NCI-H1694 treated with DMSO at 0.1 percent for 48 hours (cell line): Measurements from ENCODE around the gene LRBA.
A peak's percentile ranks its signal among the peaks of the same experiment; 100 is the strongest.
"Not testable (repeated sequence)": the region's sequence is repeated elsewhere in the genome, so short reads cannot be mapped to it uniquely, and the experiment has no call there.

Source experiments
- DNase-seq: peaks from one replicate; lab custom pipeline; 2025; lab: John Stamatoyannopoulos, UW

The LRBA gene, protein sequence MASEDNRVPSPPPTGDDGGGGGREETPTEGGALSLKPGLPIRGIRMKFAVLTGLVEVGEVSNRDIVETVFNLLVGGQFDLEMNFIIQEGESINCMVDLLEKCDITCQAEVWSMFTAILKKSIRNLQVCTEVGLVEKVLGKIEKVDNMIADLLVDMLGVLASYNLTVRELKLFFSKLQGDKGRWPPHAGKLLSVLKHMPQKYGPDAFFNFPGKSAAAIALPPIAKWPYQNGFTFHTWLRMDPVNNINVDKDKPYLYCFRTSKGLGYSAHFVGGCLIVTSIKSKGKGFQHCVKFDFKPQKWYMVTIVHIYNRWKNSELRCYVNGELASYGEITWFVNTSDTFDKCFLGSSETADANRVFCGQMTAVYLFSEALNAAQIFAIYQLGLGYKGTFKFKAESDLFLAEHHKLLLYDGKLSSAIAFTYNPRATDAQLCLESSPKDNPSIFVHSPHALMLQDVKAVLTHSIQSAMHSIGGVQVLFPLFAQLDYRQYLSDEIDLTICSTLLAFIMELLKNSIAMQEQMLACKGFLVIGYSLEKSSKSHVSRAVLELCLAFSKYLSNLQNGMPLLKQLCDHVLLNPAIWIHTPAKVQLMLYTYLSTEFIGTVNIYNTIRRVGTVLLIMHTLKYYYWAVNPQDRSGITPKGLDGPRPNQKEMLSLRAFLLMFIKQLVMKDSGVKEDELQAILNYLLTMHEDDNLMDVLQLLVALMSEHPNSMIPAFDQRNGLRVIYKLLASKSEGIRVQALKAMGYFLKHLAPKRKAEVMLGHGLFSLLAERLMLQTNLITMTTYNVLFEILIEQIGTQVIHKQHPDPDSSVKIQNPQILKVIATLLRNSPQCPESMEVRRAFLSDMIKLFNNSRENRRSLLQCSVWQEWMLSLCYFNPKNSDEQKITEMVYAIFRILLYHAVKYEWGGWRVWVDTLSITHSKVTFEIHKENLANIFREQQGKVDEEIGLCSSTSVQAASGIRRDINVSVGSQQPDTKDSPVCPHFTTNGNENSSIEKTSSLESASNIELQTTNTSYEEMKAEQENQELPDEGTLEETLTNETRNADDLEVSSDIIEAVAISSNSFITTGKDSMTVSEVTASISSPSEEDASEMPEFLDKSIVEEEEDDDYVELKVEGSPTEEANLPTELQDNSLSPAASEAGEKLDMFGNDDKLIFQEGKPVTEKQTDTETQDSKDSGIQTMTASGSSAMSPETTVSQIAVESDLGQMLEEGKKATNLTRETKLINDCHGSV (N-terminal part only)

DNA sequence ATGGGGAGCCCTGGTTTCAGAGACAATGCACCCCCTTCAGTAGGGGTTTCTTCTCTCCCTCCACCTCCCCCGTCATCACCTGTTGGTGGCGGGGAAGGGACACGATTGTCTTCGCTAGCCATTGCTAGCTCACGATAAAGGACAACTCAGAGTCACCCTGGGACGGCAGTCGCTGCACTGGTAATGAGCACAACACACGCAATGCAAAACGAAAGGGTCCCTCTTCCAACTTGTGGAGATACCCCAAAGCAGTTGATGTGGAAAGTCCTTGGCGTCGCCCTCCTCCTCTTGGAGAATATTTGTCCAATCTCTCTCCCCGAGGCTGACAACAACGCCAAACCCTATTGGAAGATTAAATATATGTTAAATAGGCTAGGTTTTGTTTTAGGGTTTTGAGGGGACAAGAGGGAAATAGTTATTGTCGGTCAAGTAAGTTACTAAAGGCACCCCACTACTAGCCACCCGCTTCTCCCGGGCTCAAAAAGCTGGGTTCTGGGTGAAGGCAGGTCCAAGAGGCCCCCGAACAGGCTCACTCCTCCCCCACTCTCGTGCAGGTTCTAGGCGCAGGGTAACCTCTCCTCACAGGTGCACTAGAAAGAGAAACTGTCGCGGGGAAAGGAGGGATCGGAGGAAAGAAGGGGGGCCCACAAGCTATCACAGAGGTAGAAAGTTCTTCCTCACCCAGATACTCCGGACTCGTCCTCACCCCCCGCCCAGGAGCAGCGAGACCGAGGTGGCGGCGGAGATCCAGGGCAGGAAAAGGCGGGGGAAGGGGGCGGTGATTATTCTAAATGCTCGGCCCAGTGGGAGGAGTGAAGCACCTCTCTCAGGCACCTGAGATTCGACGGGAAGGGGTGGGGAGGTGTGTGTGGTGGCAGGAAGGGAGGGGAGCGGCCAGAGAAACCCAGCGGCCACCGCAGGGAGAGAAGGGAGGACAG is at the start of gene LRBA:
TSS of gene LRBA (minus strand) at position 764 of the 938 bp plus-strand sequence. CDS start at position 122, 642 bp downstream.
- peak; percentile 47 for DNase-seq

DNA sequence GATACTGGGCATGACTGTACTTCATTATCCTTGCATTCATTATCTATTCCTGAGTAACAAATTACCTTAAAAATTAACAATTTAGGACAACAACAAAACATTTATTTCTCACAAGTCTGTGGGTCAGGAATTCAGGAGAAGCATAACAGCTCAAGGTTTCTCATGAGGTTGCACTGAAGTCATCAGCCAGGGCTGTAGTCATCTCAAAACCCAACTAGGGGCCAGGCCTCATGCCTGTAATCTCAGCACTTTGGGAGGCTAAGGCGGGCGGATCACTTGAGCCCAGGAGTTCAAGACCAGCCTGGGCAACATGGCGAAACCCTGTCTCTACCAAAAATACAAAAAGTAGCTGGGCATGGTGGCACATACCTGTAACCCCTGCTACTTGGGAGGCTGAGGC is 48.1 kb upstream of the LRBA start:
- not testable (repeated sequence) for DNase-seq

DNA sequence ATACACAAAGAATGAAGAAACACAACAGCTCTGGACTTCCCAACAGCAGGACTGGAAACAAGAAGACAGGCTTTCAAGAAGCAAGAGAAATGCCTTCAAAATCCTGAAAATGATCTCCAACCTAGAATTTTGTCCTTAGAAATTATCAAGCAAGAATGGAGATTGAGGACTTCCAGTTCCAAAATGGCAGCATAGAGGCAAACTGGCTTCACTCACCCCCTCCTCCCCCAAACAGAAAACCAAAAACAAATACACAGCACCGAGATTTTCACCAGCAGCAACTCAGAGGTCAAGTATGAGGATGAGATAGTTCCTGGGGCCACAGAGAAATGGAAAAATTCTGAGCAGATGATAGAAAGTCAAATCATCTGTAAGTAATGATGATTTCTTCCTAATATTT is 40.5 kb upstream of the LRBA start:
- no peak for DNase-seq

DNA sequence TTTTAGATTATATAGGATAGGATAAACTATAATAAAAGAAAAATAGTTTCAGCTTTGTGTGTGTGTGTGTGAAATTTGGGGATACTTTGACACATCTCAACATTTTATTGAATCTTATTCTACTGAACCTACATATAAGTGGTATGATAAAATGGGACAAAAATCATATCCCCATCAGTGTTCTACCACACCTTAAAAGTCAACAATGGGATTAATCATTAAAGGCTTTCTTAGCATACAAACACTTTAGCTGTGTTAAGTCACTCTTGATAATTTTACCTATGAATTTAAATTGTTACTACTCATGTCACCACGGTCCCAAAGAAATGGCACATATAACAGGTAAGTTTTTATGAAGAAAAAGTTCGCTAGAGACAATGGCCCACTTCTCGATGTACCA is 37.7 kb upstream of the LRBA start:
- no peak for DNase-seq

DNA sequence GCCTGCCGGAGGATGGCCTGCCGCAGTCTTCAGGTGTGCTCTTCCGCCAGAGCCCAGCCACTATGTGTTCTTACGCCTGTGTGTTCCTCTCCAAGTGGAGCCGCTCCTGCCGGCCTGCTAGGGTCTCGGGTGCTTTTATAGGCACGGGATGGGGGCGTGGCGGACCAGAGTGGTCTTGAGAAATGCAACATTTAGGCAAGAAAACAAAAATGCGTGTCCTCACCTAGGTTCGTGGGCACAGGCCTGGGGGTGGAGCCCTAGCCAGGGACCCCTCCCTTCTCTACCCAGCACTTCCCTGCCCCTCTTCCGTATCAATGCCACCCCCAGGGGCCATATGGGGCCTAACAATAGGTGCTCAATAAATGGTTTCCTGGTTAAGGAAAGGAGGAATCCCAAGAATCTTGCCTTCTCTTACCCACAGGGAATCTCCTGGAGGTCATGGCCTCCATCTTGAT is 34.4 kb upstream of the LRBA start:
- no peak for DNase-seq

DNA sequence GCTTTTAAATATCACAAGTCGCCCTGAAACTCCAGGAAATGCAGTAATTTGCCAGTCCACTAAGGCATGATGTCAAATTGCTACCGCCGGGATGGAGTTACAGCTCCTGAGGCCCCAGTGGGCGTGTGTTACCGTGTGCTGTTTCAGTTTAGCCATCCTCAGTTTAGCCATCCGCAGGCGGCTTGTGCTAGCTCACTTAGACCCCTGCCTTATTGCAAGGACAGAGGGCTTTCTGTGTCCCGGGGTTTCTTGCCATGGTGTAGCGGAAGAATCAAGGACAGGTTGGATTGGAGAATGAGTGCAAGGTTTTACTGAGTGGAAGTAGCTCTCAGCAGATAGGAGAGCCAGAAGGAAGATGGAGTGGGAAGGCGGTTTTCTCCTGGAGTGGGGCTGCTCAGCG is 33.8 kb upstream of the LRBA start:
- DNase-seq, result no peak

DNA sequence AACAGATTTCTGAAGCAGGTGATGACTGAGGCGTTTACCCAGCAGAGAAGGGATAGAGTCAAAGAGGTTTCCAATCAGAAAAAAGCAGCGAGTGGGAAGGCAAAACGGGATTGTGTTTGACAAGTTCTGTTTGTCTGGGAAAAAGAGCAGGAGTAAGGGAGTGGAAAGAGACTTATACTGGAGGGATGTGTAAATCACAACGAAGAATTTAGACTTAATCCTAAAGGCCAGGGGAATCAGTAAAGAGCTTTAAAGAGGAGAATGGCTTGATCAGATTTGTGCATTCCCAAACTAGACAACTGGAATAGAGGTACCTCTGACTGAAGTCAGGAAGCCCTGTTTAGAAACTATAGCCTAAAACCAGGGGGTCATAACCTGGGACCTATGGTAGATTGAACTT is 31.5 kb upstream of the LRBA start:
- no peak for DNase-seq

DNA sequence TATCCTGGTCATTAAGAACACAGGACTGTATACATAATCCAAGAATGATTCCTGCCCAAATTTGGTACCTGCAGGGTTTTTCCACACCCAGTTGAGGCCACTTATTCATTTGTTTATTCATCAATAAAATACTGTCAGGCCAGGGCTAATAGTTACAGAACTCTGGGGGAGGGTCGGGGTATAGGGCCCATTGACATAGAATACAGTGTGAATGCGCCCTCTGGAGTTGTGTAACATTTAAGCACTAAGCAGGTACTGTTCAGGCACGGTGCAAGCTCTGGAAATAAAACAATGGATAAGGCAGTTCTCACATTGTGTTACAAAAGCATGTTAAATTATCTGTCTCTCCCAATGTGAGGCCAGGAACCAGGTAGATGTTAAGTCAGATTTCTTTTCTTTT is 30.8 kb upstream of the LRBA start:
- DNase-seq, result peak; percentile 2

DNA sequence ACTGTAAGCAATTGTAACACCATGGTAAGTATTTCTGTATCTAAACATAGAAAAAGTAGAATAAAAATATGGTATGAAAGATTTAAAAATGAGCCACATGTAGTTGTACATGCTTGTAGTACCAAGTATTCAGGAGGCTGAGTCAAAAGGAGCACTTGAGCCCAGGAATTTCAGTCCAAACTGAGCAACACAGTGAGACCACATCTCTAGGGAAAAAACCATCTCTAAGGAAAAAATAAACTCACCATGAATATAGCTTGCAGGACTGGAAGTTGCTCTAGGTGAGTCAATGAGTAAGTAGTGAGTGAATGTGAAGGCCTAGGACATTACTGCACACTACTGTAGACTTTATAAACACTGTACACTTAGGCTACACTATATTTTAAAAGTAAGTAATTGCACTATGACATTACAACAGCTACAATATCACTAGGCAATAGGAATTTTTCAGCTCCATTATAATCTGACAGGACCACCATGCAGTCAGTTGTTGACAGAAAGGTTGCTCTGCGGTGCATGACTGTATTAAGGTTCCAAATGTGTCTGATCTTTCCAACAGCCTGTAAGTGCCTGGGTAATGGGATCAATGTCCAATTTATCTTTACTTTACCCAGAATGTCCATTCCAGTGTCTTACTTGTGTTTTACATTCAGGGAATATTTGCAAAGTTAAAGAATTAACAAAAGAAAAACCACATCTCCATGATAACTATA is 28.9 kb upstream of the LRBA start:
- DNase-seq, result no peak

DNA sequence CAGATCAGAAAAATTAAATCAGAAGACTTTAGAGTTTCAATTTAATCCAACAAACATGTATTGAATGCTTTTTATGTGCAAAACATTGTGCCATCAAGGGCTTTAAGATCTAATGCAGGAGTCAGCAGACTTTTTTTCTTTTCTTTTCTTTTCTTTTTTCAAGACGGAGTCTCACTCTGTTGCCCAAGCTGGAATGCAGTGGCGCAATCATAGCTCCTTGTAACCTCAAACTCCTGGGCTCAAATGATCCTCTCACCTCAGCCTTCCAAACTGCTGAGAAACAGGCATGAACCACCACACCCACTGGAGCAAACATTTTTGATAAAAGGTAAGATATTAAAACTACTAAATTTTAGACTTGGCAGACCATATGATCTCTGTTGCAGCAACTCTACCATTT is 24.6 kb upstream of the LRBA start:
- DNase-seq, result no peak

DNA sequence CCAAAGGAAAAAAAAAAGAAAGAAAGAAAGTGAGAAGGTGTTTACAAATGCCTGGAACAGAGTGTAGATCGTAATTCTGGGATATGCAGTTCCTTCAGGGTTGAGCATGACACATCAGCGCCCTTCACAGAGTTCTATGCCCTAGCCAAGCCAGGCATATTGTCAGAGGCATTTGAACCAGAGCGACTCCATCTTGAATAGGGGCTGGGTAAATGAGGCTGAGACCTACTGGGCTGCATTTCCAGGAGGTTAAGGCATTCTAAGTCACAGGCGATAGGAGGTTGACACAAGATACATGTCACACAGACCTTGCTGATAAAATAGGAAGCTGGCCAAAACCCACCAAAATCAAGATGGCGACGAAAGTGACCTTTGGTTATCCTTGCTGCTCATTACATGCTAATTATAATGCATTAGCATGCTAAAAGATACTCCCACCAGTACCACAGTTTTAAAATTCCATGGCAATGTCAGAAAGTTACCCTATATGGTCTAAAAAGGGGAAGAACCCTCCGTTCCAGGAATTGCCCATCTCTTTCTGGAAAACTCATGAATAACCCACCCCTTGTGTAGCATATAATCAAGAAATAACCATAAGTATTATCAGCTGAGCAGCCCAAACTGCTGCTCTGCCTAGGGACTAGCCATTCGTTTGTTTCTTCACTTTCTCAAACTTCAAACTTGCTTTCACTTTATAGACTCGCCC is 23.5 kb upstream of the LRBA start:
- no peak for DNase-seq

DNA sequence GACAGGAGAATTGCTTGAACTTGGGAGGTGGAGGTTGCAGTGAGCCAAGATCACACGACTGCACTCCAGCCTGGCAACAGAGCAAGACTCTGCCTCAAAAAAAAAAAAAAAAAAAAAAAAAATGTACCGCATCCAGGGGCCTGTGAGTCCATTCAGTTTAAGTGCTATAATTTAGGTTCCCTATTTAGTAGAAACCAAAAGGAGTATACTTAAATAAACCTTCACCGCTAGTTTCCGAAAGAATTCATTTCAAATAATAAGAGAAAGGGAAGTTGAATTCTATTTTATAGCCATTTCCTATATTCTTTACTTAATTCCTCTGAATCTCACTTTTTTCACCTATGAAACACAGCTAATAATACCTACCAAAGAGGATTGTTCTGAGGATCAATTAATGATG is 20.8 kb upstream of the LRBA start:
- DNase-seq, result no peak

DNA sequence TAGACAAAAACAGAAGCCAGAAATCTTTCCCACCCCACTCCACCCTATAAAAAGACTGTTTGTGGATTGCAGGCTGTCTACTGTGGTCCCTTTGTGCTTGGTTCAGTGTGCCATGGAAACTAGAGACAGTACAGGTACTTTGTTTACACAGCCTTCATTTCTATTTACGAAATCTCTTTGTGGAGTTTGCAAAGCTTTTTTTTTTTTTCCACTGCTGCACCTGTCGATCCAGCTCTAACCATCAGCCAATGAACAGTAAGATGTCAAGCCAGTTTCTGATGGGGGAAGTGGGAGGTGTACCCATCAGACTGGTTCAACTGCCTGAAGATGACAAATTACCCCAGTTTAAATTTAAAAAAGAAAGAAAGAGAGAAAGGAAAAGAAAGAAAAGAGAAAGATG is 20.2 kb upstream of the LRBA start:
- DNase-seq, result no peak

DNA sequence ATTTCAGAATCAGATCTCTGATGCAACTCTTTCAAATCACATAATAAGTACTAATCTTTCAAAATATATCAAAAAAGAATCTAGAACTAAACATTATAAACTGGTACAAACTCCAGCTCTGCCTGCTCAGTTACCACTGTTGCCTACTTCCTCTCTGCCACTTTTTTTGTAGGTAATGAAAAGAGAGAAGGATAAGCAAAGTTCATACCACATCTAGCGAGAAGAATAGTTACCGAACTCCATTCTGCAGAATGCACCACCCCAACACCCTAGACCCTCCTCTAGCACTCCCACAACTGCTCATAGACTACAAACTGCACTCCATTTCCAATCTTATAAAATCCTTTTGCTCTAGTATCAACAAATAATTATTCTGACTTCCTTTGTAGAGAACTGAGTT is 19.7 kb upstream of the LRBA start:
- no peak for DNase-seq

DNA sequence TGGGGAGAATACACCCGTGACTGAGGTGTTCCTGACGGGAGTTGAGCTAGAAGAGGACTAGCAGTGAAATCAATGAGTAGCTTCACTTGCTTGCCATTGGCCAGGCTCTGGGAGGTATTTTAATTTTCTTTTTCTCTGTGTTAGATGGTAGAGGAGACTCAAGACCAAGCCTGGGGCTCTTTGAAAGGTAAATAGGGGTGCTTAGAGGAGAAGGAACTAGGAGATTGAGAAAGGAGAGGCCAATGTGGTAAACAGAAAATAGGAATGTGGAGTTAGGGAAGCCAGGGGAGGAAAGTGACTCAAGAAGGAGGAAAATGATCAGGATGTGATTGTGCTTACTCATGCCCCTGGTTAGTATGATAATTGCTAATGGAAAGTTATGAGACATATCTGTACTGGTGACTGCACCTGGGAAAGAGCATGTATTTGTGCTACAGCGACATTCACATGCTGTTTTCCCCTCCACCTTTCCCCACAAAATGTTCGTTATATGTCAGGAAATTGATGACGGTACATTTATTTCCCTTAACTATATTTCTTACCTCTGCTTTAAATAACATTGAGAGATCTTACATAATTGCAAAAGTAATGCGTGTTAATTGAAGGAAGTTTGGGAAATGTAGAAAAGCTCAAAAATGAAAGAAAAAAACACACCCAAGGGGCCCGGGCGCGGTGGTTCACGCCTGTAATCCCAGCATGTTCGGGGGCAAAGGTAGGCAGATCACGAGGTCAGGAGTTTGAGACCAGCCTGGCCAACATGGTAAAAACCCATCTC is 16.9 kb upstream of the LRBA start:
- DNase-seq, result no peak

DNA sequence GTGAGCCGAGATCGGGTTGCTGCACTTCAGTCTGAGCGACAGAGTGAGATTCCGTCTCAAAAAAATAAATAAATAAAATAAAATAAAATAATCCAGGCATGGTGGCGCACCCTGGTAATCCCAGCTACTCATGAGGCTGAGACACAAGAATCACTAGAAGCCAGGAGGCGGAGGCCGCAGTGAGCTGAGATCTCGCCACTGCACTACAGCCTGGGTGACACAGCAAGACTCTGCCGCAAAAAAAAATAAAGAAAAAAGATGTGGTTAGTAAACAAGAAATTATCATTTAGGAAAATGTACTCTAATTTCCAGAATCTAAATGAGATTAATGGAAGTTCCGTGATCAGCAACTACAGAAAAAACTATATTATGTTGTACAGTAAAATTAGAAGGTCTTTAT is 14.5 kb upstream of the LRBA start:
- DNase-seq, result no peak

DNA sequence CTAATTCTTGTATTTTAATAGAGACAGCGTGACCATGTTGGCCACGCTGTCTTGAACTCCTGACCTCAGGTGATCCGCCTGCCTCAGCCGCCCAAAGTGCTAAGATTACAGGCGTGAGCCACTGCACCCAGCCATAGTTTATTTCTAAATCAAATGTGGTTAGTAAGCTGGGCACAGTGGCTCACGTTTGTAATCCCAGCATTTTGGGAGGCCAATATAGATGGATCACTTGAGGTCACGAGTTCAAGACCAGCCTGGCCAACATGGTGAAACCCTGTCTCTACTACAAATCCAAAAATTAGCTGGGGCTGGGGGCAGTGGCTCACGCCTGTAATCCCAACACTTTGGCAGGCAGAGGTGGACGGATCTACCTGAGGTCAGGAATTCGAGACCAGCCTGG is 13.9 kb upstream of the LRBA start:
- not testable (repeated sequence) for DNase-seq

DNA sequence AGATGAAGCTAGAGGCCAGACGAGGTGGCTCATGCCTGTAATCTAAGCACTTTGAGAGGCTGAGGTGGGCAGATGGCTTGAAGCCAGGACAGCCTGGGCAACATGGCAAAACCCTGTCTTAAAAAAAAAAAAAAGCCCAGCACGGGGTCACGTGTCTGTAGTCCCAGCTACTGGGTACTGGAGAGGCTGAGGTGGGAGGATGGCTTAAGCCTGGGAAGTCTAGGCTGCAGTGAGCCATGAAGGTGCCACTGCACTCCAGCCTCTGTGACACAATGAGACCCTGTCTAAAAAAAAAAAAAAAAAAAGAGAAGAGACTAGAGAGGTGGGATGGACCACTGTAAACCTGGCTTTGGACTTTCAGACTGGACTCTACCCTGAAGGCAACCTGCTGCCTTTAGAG is 10.7 kb upstream of the LRBA start:
- no peak for DNase-seq

DNA sequence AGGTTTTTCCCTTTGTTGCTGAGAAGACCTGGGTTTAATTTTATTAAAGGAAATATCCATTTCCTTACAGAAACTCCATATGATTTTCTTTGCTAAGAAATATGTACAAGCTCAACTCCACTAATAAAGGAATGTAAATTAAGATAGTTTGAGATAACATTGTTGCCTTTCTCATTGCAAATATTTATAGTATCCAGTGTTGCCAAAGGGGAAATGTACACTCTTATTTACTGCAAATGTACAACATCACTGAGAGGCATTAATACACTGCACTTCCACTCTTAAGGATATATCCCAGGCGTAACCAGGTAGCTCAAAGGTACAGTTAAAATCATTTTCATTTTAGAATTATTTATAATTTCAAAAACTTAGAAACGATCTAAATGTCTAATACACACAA is 7.5 kb upstream of the LRBA start:
- DNase-seq, result no peak
